OCI-LY1 (cell line): ENCODE data around the gene OR1I1.

Source experiments
- EZH2 ChIP-seq: fragments of 200-600 bp; sonication (generic), shearing (Covaris generic); IDR thresholded peaks from 2 replicates; pipeline ENCODE4 v1.8.0; 2017; ENCODE audit warnings: borderline replicate concordance, mixed run types, mild to moderate bottlenecking, antibody characterized with exemption, low read length, moderate library complexity, mixed read lengths
- TF ChIP-seq, protein P1 (sequence below): fragments of 200-600 bp; sonication (generic), shearing (Covaris generic); IDR thresholded peaks from 2 replicates; pipeline ENCODE4 v1.5.1; 2017; ENCODE audit warnings: mild to moderate bottlenecking, antibody characterized with exemption, low read length, moderate library complexity, mixed read lengths

DNA sequence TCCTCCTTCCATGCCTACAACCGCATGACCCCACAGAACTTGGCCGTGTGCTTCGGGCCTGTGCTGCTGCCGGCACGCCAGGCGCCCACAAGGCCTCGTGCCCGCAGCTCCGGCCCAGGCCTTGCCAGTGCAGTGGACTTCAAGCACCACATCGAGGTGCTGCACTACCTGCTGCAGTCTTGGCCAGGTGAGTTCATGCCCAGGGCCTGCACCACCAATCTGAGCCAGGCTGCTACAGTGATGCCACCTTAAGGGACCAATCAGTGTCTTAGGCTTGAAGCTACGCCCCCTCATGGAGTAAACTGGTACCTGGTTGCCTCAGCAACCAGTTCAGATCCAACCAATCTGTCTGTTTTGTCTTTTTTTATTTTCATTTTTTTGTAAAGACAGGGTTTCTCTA, 30.4 kb downstream of the OR1I1 start:
- no peak for TF ChIP-seq EZH2
- TF ChIP-seq, protein P1, sequence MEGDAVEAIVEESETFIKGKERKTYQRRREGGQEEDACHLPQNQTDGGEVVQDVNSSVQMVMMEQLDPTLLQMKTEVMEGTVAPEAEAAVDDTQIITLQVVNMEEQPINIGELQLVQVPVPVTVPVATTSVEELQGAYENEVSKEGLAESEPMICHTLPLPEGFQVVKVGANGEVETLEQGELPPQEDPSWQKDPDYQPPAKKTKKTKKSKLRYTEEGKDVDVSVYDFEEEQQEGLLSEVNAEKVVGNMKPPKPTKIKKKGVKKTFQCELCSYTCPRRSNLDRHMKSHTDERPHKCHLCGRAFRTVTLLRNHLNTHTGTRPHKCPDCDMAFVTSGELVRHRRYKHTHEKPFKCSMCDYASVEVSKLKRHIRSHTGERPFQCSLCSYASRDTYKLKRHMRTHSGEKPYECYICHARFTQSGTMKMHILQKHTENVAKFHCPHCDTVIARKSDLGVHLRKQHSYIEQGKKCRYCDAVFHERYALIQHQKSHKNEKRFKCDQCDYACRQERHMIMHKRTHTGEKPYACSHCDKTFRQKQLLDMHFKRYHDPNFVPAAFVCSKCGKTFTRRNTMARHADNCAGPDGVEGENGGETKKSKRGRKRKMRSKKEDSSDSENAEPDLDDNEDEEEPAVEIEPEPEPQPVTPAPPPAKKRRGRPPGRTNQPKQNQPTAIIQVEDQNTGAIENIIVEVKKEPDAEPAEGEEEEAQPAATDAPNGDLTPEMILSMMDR: peak; percentile 19; the same call in 1 of the 2 replicates
